ENCODE measurements around the gene GLYATL2. TPM values are rescaled to one million over a fixed set of nuclear protein-coding genes. Genes with fewer than 3 reads are reported as not detected.

The GLYATL2 gene
- total and polyA plus RNA-seq, 7 donors: not detected

- Histone ChIP-seq H3K27me3 (ENCODE audit: insufficient read depth in 3 of 3, low read length in 2 of 3) (no peaks in the 10 kb centered on the region), H3K36me3 (ENCODE audit: insufficient read depth in 1 of 2, low read depth in 1 of 2) (no peaks in the 10 kb centered on the region), H3K9me3 (peaks cover 11% of the 10 kb centered on the region), H3K4me1 (no peaks in the 10 kb centered on the region), H3K4me3 (no peak overlapping the region), H3K27ac (no peak overlapping the region)
- WGBS, 3 donors: 0 to 82% (median 46%) methylated on average over 1 of the region's 1 CpG
- DNase-seq: no peak
- TF ChIP-seq, protein P1, sequence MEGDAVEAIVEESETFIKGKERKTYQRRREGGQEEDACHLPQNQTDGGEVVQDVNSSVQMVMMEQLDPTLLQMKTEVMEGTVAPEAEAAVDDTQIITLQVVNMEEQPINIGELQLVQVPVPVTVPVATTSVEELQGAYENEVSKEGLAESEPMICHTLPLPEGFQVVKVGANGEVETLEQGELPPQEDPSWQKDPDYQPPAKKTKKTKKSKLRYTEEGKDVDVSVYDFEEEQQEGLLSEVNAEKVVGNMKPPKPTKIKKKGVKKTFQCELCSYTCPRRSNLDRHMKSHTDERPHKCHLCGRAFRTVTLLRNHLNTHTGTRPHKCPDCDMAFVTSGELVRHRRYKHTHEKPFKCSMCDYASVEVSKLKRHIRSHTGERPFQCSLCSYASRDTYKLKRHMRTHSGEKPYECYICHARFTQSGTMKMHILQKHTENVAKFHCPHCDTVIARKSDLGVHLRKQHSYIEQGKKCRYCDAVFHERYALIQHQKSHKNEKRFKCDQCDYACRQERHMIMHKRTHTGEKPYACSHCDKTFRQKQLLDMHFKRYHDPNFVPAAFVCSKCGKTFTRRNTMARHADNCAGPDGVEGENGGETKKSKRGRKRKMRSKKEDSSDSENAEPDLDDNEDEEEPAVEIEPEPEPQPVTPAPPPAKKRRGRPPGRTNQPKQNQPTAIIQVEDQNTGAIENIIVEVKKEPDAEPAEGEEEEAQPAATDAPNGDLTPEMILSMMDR (IDR thresholded peaks at IDR 0.05): no peak
- intact Hi-C loops (cut with DNase I): no loop called here
- no peak for ATAC-seq
Observed at GRCh38 chr11:58864335-58864734, 19.8 kb upstream of the GLYATL2 start.

DNA sequence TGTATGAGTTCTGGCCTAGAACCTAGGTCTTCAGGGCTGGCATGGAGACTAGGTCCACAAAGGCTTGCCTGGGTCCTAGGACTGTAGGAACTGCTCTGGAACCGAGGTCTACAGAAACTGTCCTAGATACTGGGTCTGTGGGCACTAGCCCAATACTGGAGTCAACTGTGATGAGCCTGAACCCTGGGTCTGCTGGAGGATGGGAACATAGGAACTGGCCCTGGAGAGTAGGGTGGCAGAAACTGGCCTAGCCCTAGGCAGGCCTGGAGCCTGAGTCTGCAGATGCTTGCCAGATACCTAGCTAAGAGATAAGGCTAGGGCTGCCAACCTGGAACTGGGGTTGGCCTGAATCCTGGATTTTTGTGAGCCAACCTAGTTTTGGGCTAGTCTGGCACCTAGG, 19.2 kb upstream of the GLYATL2 start:
- peaks cover 11% of the 10 kb centered on the region for H3K9me3 ChIP-seq
- WGBS, 3 donors: 54 to 80% (median 55%) methylated on average over 1 of the region's 1 CpG
- no peaks in the 10 kb centered on the region for H3K36me3 ChIP-seq (ENCODE audit: insufficient read depth in 1 of 2, low read depth in 1 of 2)
- intact Hi-C loops (cut with DNase I): no loop called here
- TF ChIP-seq, protein P1 (IDR thresholded peaks at IDR 0.05): no peak
- DNase-seq (no peak), ATAC-seq (no peak)
- H3K27ac ChIP-seq: no peak overlapping the region
- no peaks in the 10 kb centered on the region for H3K4me1 ChIP-seq
- no peaks in the 10 kb centered on the region for H3K27me3 ChIP-seq (ENCODE audit: insufficient read depth in 3 of 3, low read length in 2 of 3)
- no peak overlapping the region for H3K4me3 ChIP-seq

DNA sequence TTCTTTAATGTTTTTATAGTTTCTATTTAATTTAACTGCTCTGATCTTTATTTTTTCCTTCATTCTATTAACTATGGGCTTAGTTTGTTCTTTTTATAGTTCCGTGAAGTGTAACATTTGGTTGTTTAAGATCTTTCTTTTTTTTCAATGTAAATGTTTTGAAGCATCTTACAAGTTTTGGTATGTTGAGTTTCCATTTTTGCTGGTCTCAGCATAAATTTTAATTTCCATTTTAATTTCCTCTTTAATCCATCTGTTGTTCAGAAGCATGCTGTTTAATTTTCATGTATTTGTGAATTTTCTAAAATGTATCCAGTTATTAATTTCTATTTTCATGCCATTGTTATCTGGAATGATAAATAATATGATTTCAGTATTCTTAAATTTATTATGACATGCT, 17.0 kb upstream of the GLYATL2 start:
- TF ChIP-seq, protein P1 (IDR thresholded peaks at IDR 0.05): no peak
- no peak overlapping the region for H3K27ac ChIP-seq
- H3K4me1 ChIP-seq: no peaks in the 10 kb centered on the region
- ATAC-seq (no peak), DNase-seq (no peak)
- H3K36me3 ChIP-seq (ENCODE audit: insufficient read depth in 1 of 2, low read depth in 1 of 2): no peaks in the 10 kb centered on the region
- H3K27me3 ChIP-seq (ENCODE audit: insufficient read depth in 3 of 3, low read length in 2 of 3): no peaks in the 10 kb centered on the region
- H3K4me3 ChIP-seq: no peak overlapping the region
- peaks cover 11% of the 10 kb centered on the region for H3K9me3 ChIP-seq
- 89 to 95% (median 90%) methylated on average over 1 of the region's 1 CpG for WGBS, 3 donors
- intact Hi-C loops (cut with DNase I): no loop called here

GRCh38 chr11:58856806-58857205, 12.3 kb upstream of the GLYATL2 start:
- Histone ChIP-seq H3K27ac (no peak overlapping the region), H3K9me3 (peaks cover 1% of the 10 kb centered on the region), H3K4me1 (no peaks in the 10 kb centered on the region), H3K36me3 (ENCODE audit: insufficient read depth in 1 of 2, low read depth in 1 of 2) (no peaks in the 10 kb centered on the region), H3K4me3 (no peak overlapping the region), H3K27me3 (ENCODE audit: insufficient read depth in 3 of 3, low read length in 2 of 3) (no peaks in the 10 kb centered on the region)
- TF ChIP-seq, protein P1 (IDR thresholded peaks at IDR 0.05): no peak
- intact Hi-C loops (cut with DNase I): no loop called here
- ATAC-seq (no peak), DNase-seq (no peak)

GRCh38 chr11:58845386-58845785, 882 bp upstream of the GLYATL2 start:
- TF ChIP-seq, protein P1 (IDR thresholded peaks at IDR 0.05): no peak
- H3K4me1 ChIP-seq: no peaks in the 10 kb centered on the region
- intact Hi-C loops (cut with DNase I): no loop called here
- no peaks in the 10 kb centered on the region for H3K36me3 ChIP-seq (ENCODE audit: insufficient read depth in 1 of 2, low read depth in 1 of 2)
- no peak for DNase-seq
- H3K9me3 ChIP-seq: no peaks in the 10 kb centered on the region
- 63 to 67% (median 67%) methylated on average over 3 of the region's 3 CpGs for WGBS, 3 donors
- no peaks in the 10 kb centered on the region for H3K27me3 ChIP-seq (ENCODE audit: insufficient read depth in 3 of 3, low read length in 2 of 3)
- no peak for ATAC-seq
- H3K4me3 ChIP-seq: no peak overlapping the region
- no peak overlapping the region for H3K27ac ChIP-seq

All from psoas muscle (tissue), 8 donors.